Sigmoid colon (tissue), 4 donors: ENCODE measurements around the gene ZDHHC5.

Source experiments
- EP300 ChIP-seq, 4 donors: sonication (generic); formaldehyde crosslinking; IDR thresholded peaks; one replicate each; pipeline ENCODE4 v1.6.1; 2017; ENCODE audit warnings: antibody characterized with exemption in 4 of 4
- POLR2A ChIP-seq, 2 donors: fragments of 450-650 bp; IDR thresholded peaks; one replicate each; pipeline ENCODE4 v1.6.1; 2016; ENCODE audit warnings: antibody characterized with exemption in 2 of 2, mild to moderate bottlenecking in 2 of 2, moderate library complexity in 2 of 2
- POLR2AphosphoS5 ChIP-seq, 4 donors: sonication (generic); formaldehyde crosslinking; IDR thresholded peaks; one replicate each; pipeline ENCODE4 v1.6.1; 2017; ENCODE audit warnings: antibody characterized with exemption in 4 of 4
- TF ChIP-seq, protein P1 (sequence below), 4 experiments: fragments of 450-650 bp in 3 of 4; fragments of 200-600 bp in 1 of 4; IDR thresholded peaks; one replicate each; pipeline ENCODE4 v1.5.1; 2016 to 2019; ENCODE audit warnings: antibody characterized with exemption in 4 of 4, mild to moderate bottlenecking in 3 of 4, moderate library complexity in 2 of 4

DNA sequence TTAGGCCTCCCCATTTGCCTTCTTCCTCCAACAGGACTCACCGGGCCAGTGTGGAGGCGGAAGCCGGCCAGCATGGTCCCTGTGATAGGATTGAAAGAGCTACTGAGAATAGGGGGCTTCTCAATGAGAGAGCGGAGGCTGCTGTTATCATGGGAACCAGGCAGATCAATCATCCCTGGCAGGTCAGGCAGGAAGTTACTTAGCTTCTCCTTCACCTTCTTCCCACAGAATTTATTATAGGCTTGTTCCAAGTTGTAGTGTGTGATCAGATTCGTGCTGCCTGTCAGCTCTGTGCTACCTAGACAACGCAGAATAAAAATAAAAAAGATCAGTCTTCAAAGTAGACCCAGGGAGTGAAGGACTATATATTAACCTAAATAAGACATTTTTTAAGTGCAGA lies 37.0 kb downstream of the ZDHHC5 start:
- no peak for TF ChIP-seq EP300 (IDR thresholded peaks at IDR 0.05)
- TF ChIP-seq, protein P1, sequence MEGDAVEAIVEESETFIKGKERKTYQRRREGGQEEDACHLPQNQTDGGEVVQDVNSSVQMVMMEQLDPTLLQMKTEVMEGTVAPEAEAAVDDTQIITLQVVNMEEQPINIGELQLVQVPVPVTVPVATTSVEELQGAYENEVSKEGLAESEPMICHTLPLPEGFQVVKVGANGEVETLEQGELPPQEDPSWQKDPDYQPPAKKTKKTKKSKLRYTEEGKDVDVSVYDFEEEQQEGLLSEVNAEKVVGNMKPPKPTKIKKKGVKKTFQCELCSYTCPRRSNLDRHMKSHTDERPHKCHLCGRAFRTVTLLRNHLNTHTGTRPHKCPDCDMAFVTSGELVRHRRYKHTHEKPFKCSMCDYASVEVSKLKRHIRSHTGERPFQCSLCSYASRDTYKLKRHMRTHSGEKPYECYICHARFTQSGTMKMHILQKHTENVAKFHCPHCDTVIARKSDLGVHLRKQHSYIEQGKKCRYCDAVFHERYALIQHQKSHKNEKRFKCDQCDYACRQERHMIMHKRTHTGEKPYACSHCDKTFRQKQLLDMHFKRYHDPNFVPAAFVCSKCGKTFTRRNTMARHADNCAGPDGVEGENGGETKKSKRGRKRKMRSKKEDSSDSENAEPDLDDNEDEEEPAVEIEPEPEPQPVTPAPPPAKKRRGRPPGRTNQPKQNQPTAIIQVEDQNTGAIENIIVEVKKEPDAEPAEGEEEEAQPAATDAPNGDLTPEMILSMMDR (IDR thresholded peaks at IDR 0.05), result no peak
- no peak for TF ChIP-seq POLR2AphosphoS5 (IDR thresholded peaks at IDR 0.05)
- TF ChIP-seq POLR2A (IDR thresholded peaks at IDR 0.05), result no peak
